Fibroblast of peridontal ligament (primary cell): ENCODE measurements around the gene CARM1.
"Not testable (repeated sequence)": the region's sequence is repeated elsewhere in the genome, so short reads cannot be mapped to it uniquely, and the experiment has no call there.

Source experiments
- DNase-seq: peaks from one replicate; pipeline ENCODE4 v3.0.0-alpha.2; 2010; ENCODE audit errors: extremely low read depth

Gene CARM1

DNA sequence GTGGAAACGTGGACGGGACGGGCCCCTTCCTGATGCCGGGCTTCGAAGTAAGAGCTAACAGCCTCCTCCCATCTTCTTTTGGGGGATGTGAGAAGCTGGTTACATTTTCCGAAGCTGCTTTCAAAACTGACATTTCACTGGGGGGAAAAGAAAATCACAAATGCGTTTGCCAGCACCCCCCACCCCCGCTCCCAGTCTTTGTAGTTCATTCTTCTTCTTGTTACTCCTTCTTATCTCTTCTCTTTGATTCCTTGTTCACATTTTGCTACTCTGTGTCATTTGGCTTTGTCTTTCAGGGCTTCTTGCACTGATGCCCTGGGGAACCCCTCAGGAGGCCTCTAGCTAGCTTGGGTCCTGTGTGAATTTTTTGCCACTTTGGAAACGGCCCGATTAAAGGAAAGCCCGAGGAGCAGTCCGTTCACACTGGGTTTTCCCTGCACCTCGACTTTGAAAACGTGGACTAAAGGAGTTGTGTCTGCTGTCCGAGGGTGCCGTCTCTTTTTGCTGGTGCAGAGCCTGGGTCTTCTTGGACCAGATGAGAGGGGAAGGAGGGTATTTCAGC, 1.3 kb downstream of the CARM1 start:
- peak; percentile 19 for DNase-seq

DNA sequence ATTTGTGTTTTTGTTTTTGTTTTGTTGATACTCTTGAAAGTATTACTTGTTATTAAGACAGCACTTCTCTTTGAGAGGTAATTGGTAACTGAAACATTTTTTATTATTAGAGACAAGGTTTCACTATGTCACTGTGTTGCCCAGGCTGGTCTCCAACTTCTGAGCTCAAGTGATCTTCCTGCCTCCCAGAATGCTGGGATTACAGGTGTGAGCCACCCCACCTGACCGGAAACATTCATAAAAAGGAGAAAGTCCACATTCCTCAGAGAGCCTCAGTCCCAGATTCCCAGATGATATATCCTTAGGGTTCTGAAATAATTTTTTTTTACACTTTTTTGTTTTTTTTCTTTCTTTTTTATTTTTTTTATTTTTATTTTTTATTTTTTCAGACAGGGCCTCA, 2.7 kb downstream of the CARM1 start:
- DNase-seq: no peak

DNA sequence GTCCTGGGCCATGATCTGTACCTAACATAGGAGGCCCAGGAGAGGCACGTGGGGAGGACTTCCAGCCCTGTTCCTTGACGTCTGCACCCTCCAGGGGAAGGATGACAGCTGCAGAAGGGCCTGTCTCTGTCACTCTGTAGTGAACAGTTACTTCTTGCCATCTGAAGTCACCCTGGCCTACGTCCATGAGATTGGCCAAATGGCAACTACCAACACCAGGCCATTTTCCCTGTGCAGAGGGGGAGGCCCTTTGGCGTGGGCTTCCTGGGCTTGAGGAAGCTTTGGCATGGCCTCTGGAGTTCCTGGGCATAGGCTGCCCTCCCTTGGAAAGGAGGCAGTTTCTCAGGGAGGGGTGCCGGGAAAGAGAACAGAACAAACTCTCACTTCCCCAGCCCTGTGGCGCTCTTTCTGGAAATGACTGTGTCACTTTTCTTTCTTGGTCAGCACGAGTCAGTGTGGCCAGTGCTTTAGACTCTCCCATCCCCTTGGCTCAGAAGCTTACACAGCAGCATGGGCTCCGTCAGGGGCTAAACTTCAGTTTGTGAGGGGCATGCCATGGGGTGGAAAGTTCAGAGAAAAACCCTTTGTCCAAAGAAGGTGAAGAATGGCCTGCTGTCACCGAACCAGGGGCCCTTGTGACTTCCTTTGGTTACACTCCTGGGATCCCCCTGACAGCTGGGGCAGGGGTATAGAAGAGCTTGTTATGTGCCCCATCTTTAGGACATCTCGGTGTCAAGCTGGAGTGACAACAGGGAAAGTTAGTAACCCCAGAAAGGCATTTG, 5.3 kb downstream of the CARM1 start:
- DNase-seq: no peak

DNA sequence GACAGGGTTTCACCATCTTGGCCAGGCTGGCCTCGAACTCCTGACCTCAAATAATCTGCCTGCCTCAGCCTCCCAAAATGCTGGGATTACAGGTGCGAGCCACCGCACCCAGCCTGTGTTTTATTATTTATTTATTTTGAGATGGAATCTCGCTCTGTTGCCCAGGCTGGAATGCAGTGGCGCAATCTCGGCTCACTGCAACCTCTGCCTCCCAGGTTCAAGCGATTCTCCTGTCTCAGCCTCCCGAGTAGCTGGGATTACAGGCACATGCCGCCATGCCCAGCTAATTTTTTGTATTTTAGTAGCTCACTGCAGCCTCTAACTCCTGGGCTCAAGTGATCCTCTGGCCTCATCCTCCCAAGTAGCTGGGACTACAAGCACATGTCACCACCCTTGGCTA, 6.3 kb downstream of the CARM1 start:
- not testable (repeated sequence) for DNase-seq

DNA sequence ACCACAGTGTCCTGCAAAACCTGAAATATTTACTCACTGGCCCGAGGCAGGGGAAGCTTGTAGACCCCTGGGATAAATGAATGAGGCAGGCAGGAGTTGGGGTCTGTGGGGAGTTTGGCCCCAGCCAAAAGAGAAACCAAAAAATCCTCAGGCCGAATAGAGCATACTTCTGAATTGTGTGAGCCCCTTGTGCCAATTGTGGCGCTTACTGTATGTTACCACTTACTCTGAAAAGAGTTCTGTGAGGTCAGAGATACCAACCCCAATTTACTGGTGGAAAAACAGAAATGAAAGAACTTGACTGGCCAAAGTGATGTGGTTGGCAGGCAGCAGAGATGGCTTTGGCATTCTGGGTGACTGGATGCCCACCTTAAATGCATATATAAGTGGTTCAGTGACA, 6.9 kb downstream of the CARM1 start:
- DNase-seq: peak; percentile 52

DNA sequence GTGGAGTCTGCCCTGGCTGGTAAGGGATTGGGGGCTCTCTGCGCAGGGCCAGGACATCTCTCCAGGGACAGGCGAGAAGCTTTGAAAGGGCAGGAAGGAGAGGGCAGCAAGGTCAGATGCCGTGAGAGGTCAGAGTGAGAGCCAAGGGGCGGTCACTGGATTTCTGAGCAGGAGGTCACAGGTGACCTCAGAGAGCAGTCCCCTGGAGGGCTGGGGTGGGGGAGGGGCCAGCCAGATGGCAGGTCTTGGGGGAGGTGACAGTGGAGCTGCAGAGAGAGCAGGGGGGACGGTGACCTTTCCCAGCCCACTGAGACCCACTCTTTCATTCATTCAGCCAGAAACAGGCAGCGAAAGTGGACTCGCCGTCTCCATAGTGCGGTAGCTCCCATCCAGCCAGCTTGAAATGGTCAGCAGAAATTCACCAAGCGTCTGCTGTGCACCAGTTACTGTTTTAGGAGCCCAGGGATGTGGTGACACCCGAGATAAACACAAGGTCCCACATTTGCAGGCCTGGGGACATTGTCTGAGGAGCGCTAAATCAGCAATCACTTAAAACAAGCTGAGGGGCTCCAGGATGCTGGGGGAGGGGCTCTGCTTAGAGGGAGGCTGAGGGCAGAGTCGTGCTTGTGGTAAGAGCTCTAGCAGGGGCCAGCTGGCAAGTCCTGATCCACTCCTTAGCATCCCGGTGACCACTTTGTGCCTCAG, 10.2 kb downstream of the CARM1 start:
- DNase-seq: no peak

DNA sequence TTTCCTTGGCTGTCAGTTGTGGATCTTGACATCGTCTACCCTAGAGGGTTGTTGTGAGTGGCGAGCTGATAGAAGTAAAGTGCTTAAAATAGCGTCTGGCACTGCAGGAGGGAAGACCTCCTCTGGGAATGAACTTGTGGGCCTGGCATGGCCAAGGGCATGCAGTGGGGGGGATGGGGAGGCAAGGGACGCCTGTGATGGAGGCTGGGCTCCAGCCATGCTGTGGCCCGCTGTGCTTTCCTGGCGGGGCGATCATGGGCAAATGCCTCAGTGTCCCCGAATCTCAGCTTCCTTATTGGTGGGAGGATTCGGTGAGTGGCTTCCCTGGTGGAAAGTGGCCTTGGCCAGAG, 10.7 kb downstream of the CARM1 start:
- no peak for DNase-seq

DNA sequence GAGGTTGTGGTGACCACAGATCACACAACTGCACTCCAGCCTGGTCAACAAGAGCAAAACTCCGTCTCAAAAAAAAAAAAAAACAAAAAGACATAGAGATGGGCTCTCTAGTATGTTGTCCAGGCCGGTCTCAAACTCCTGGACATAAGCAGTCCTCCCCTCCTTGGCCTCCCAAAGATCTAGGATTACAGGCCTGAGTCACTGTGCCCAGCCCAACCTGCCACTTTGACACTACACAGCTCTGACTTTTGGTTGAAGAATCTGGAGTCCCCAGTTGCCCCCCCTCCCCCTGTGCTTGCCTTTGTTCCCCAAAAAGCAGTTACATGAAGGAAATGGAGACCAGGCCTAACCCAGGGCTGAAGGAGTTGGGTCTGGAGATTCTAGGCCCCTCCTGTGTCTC, 12.9 kb downstream of the CARM1 start:
- DNase-seq: peak; percentile 69

DNA sequence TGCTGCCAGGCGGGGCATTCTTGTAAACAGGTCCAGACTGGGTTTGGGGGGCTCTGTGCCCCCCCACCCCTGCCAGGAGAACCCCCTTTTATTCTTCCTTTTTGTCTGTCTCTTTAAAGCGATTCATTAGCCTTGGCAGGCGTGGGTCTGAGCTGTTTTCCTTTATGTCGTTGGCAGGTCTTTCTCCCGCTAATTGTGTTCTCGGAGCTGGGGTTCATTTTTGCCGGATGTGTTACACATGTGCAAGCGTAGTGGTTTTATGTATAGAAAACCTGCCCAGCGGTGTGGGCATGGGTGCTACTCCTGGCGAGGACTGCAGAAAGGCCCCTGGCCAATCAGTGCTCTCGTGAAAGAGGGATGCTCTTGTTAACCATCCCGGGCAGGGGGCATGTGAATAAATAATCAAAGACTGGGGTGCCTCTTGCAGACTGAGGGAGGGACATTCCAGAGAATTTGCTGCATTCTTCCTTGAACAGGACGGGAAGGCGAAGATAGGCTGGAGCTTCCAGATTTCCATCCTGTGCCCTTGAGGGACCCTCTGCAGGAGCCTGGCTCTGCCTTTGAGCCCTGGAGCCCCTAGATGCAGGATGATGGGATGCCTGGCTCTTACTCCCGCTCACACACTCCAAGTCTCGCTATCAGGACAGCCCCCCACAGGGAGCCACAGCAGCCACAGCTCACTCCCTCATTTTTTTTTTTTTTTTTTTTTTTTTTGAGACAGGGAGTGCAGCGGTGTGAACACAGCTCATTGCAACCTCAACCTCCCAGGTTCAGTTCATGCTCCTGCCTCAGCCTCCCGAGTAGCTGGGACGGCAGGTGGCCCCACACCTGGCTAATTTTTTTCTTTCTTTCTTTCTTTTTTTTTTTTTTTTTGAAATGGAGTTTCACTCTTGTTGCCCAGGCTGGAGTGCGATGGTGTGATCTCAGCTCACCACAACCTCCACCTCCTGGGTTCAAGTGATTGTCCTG, 14.1 kb downstream of the CARM1 start:
- DNase-seq: no peak

DNA sequence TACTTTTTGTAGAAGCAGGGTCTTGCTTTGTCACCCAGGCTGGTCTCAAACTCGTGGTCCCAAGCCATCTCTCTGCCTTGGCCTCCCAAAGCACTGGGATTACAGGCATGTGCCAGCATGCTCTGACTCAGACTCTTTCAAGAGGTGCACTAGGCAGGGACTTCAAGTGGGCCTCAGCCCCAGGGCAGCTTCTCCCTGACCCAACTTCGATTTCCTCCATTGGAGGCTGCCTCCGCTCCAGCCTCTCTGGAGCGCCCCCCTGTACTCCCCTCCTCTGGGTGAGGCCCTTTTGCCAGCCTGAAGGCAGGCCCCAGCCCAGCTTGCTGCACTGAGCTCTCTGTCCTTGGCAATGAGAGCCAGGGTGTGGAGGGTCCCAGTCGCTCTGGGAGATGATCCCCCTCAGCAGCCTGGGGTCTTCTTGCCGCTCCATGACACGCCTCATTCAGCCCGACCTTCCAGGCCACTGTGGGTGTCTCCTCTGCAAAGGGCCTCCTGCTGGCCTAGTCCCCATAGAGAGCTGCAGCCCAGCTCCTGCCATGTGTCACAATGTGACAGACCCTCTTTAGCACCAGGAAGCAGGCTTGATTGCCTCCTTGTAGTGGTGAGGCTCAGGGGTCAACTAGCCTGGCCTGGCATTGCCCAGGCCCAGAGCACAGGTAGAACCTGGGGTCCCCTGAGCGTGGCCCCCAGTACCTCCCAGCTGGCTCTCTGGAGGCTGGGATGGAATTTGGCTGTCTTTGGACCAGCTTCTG, 16.4 kb downstream of the CARM1 start:
- no peak for DNase-seq

DNA sequence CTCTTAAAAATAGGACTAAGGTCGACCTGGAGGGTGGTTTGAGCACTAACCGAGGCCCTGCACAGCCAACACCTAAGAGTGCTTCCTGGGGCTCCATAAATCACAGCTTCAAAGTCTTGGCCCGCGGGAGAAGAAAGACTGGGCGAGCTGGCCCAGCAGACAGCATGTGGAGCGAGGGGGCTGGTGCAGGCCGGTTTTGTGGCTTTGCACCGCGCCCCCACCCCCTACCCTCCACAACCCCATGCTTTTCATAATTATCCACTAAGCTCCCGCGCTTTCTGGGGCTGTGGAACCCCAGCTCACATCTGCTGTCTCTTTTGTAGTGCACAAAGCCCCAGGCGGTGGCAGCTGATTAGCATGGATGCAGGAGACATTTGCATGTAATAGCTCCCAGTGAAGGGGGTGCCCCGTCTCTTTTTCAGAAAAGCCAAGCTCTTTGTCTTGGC, 17.1 kb downstream of the CARM1 start:
- DNase-seq: no peak

DNA sequence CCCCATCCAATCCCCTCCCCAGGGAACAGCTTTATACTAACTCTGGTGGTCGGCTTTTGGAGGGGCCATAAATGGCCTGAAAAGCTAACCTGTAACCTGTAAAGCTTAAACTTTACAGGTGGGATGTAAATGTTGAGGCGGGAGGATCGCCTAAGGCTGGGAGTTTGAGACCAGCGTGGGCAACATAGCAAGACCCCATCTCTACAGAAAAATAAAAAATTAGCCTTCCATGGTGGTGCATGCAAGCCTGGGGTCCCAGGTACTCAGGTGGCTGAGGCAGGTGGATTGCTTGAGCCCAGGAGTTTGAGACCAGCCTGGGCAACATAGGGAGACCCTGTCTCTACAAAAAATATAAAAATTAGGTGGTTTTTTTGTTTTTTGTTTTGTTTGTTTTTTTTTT, 18.5 kb downstream of the CARM1 start:
- DNase-seq: no peak

DNA sequence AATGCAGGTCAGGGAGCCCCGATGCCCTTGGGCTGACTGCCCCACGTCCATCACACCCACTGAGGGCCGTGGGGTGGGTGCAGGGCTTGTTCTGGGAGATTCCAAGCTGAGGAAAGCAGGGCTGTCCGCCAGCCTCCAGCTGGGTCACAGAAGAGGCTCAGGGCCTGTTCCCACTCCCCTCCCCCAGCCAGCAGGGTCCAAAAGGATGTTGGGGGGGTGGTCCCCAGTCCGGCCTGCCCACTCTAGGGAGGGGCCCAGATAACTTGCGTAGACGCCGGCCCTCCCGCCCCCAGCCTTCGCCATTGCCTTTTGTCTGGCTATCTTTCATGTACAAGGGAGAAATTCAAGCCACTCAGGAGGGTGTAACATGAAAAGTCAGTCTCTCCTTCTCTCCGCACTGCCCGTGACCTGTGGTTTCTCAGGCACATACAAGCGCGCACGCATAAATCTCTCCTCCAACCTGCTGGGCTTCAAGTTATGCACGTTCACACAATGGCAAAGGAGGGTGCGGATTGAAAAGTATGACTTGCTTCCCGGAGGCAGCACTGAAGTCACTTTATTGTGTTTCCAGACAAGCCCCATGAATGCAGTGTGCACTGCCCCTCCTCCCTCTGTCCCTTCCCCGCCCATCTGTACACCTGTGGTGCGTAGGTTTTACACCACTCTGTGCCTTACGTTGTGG, 20.2 kb downstream of the CARM1 start:
- no peak for DNase-seq

DNA sequence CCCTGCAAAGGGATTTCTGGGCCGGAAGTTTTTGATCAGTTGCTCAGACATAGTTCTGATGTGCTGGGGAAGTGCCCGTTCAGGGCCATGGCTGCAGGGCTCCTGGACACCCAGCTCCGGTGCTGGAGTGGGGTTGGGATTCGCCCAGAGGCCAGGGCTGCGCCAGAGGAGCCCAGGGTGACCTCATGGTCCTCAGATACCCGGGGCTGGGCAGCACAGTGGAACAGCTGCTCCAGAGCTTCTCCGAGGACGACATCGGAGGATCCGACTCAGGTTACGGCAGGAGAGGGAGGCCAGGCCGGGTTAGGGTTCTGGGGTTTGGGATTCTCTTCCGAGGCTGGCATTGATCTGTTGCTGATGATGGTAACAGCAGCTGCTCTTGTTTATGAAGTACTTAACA, 20.9 kb downstream of the CARM1 start:
- DNase-seq: no peak

DNA sequence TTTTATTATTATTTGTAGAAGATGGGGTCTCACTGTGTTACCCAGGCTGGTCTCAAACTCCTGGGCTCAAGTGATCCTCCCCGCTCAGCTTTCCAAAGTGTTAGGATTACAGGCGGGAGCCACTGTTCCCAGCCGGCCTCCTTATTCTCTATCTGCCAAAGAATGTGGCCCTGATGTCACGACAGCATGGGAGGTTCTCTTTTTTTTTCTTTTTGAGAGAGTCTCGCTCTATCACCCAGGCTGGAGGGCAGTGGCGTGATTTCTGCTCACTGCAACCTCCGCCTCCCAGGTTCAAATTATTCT, 23.5 kb downstream of the CARM1 start:
- no peak for DNase-seq

DNA sequence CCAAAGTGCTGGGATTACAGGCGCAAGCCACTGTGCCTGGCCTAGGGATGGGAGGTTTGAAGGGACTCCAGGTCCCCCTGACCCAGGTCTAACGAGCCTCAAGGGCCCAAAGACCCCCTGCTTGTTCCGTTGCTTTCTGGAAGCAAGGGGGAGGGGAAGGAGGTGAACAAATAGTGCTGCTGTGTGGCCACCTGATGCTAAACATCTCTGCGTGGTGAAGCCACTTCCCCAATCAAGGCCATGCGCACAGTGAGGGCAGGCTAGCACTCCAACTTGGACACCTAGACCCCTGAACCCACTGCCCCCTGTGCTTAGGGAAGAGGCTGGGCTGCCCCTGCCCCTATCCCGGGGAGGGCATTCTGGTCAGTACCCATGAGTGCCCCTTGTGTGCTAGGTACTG, 24.0 kb downstream of the CARM1 start:
- DNase-seq: no peak

DNA sequence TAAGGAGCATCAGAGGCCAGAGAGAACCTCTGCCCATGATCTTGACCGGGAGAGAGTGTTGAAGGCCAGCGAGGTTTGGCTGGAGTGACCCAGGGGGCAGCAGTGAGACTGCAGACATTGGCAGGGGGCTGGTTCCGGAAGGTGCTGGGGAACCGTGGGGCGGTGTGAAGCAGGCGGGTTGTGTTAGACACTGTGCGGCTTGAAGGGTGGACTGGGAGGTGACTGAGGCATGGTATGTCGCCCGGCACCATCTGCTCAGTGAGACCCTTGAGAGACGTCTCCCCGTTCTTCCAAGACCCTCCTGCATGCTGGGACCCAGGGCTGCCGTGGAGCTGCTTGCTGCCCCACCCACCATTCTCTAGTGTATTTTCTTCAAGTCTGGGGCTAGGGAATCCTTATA, 24.6 kb downstream of the CARM1 start:
- DNase-seq: no peak

DNA sequence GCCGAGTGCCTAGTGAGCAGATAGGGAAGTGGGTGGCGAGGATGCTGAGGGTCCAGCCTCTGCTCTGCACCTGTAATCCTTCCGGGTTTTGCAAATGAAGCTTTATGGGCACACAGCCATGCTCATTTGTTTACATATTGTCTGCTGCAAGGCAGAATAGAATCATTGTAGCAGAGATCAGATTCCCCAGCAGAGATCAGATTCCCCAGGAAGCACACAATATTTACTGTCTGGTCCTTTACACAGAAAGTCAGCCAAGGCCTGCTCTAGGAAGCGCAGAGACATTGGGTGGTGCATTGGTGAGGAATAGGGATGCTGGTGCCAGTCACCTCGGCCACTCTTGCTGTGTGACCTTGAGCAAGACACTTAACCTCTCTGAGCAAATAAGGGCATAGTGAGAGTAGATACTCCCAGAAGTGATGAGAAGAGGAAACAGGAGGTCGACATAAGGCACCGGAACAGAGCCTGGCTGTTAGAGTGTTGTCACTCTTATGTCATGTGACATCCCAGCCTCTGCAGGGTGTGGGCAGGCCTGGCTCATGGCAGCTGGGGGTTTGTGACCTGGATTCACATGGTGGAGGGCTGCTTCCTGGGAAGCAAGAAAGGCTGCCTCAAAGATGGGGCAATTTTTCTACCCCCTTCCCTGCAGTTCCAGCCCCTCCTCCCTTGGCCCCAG, 25.6 kb downstream of the CARM1 start:
- peak; percentile 28 for DNase-seq

DNA sequence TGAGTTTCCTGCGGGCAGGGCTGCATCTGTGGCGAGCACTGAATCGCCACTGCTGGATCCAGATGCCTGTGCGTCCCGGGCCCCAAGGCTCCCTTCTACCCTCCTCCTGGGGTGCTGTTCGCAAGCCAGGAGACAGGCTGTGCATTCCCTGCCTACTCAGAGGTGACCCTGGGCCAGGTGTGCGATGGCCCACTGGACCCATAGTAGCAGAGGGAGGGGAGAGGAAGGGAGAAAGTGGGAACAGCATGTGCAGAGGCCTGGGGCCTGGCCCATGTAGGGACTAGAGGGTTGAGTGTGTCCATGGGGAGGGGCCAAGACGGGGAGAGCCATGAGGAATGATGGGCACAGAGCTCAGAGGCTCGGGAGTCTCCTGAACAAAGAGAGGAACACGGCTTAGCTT, 27.3 kb downstream of the CARM1 start:
- no peak for DNase-seq

DNA sequence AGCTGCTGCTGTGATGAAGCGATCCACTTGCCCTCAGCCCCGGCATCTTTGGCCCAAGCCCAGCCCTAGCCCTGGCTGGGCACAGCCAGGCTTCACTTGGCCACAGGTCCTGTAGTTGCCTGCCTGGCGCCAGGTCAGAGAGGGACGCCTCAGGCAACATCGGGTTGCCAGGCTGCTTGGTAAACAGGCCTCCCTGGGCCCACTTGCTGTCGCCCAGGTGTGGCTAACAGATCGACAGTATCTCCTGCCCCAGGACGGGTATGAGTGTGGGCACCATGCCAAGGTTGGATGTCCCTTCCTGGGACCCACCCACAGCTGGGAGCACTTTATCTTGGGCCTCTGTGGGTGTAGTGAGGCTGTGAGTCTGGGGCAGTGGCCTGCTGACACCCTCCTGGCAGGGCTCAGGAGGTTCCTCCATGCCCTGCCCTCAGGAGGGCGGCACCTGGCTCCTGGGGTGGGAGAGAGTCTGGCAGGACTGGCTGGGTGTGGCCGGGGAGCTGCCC, 27.8 kb downstream of the CARM1 start:
- no peak for DNase-seq
